Type B pancreatic cell (in vitro differentiated cells): ENCODE results near the gene KCNB1. TPM values are rescaled to one million over a fixed set of nuclear protein-coding genes. Genes with fewer than 3 reads are reported as not detected.

Experiments used
- DNase-seq: peaks from one replicate; pipeline ENCODE4 v3.0.0; 2021; ENCODE audit warnings: mixed read lengths; ENCODE audit not compliant: unreplicated experiment; ENCODE audit errors: extremely low spot score
- H3K27ac Mint-ChIP-seq: 2 replicates; pipeline ENCODE4 v1.8.0; 2021; ENCODE audit warnings: mild to moderate bottlenecking, mixed read lengths
- H3K27me3 Mint-ChIP-seq: 2 replicates; pipeline ENCODE4 v1.8.0; 2021; ENCODE audit warnings: mixed read lengths
- H3K36me3 Mint-ChIP-seq: 2 replicates; pipeline ENCODE4 v1.8.0; 2021; ENCODE audit warnings: mixed read lengths
- H3K4me1 Mint-ChIP-seq: one replicate; pipeline ENCODE4 v1.8.0; 2021; ENCODE audit warnings: mixed read lengths; ENCODE audit not compliant: unreplicated experiment
- H3K4me3 Mint-ChIP-seq: 2 replicates; pipeline ENCODE4 v1.8.0; 2021; ENCODE audit warnings: mild to moderate bottlenecking, mixed read lengths
- H3K9me3 Mint-ChIP-seq: 2 replicates; pipeline ENCODE4 v1.8.0; 2021; ENCODE audit warnings: mixed read lengths
- total RNA-seq: library from RNA; stranded (reverse); gene quantifications from 2 replicates; pipeline ENCODE4 v1.2.1, GENCODE V29; 2021; ENCODE audit warnings: low replicate concordance
- TF ChIP-seq, protein P1 (sequence below): fragments of 200-600 bp; sonication (generic); conservative IDR thresholded peaks from 2 replicates; pipeline ENCODE4 v1.5.0; 2021; ENCODE audit warnings: antibody characterized with exemption, mild to moderate bottlenecking

Gene KCNB1
- total RNA-seq, 1 donor from 2014 or later, result 1.2 TPM

GRCh38 chr20:49395659-49396058 is 86.8 kb downstream of the KCNB1 start:
- no peaks in the 10 kb centered on the region for H3K4me1 Mint-ChIP-seq
- H3K27ac Mint-ChIP-seq, result no peak overlapping the region
- no peak for DNase-seq
- H3K27me3 Mint-ChIP-seq, result peaks cover 10% of the 10 kb centered on the region
- no peak overlapping the region for H3K4me3 Mint-ChIP-seq
- TF ChIP-seq, protein P1, sequence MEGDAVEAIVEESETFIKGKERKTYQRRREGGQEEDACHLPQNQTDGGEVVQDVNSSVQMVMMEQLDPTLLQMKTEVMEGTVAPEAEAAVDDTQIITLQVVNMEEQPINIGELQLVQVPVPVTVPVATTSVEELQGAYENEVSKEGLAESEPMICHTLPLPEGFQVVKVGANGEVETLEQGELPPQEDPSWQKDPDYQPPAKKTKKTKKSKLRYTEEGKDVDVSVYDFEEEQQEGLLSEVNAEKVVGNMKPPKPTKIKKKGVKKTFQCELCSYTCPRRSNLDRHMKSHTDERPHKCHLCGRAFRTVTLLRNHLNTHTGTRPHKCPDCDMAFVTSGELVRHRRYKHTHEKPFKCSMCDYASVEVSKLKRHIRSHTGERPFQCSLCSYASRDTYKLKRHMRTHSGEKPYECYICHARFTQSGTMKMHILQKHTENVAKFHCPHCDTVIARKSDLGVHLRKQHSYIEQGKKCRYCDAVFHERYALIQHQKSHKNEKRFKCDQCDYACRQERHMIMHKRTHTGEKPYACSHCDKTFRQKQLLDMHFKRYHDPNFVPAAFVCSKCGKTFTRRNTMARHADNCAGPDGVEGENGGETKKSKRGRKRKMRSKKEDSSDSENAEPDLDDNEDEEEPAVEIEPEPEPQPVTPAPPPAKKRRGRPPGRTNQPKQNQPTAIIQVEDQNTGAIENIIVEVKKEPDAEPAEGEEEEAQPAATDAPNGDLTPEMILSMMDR, result no peak
- no peaks in the 10 kb centered on the region for H3K9me3 Mint-ChIP-seq
- no peaks in the 10 kb centered on the region for H3K36me3 Mint-ChIP-seq

DNA sequence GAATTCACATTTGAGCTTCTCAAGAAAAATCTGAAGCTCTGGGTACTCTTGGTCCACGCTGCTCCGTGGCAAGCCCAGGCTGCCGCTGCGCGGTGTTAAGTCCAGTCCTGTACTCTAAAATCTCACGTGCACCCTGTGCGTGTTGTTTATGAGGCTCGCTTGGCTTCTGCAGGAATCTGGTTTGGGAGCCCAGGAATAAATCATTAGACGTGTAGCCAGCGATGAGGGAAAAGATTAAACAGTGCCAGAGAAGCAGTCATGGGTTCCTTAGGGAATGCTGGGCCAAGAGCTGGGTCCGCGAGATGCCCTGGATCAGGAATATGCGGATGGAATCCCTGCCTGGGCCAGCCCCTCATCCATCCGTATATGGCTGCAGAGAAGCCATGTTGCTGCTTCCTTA is 87.3 kb downstream of the KCNB1 start:
- TF ChIP-seq, protein P1, result no peak
- Mint-ChIP-seq H3K4me1 (no peaks in the 10 kb centered on the region), H3K27me3 (peaks cover 10% of the 10 kb centered on the region), H3K9me3 (no peaks in the 10 kb centered on the region), H3K4me3 (no peak overlapping the region), H3K36me3 (no peaks in the 10 kb centered on the region), H3K27ac (no peak overlapping the region)
- DNase-seq, result no peak

DNA sequence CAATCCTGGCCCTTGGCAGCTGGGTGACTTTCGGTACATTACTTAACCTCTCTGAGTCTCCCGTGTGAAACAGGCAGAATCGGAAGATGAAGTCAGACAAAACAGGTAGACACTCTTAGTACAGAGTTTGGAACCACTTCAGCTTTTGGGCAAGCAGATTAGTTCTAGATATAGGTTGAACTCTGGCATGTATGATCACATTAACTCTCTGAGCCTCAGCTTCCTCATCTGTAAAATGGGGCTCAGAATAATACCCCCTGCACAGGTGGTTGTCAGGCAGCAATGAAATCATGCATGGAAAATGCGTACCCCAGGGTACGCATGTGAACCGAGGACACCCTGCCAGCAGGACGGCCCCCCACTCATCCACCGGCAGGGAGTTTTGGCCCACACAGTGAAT is 87.7 kb downstream of the KCNB1 start:
- no peaks in the 10 kb centered on the region for H3K4me1 Mint-ChIP-seq
- no peak overlapping the region for H3K4me3 Mint-ChIP-seq
- TF ChIP-seq, protein P1, result no peak
- no peaks in the 10 kb centered on the region for H3K9me3 Mint-ChIP-seq
- no peak for DNase-seq
- H3K27ac Mint-ChIP-seq, result no peak overlapping the region
- peaks cover 11% of the 10 kb centered on the region for H3K27me3 Mint-ChIP-seq
- H3K36me3 Mint-ChIP-seq, result no peaks in the 10 kb centered on the region

DNA sequence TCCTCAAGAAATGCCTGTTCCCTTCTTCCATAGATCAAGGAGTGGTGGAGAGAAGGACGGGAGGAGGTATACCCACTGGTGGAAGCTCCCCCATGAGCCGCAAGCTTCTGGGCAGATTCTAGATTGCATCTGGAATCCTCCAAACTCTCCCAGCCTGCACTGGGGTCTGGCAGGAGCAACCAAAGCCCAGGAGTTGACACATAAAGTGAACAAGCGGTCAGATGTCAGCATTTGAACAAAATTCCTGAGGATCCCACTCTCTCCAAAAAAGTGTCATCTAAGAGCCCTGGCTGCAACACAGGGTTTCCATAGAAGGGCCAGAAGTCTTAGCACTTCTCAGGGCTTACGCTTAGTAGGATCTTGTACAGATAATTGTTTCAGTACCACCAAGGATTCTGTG is 88.2 kb downstream of the KCNB1 start:
- Mint-ChIP-seq H3K36me3 (no peaks in the 10 kb centered on the region), H3K27me3 (peaks cover 14% of the 10 kb centered on the region), H3K27ac (no peak overlapping the region), H3K4me3 (no peak overlapping the region), H3K4me1 (no peaks in the 10 kb centered on the region), H3K9me3 (no peaks in the 10 kb centered on the region)
- TF ChIP-seq, protein P1, result no peak
- no peak for DNase-seq

DNA sequence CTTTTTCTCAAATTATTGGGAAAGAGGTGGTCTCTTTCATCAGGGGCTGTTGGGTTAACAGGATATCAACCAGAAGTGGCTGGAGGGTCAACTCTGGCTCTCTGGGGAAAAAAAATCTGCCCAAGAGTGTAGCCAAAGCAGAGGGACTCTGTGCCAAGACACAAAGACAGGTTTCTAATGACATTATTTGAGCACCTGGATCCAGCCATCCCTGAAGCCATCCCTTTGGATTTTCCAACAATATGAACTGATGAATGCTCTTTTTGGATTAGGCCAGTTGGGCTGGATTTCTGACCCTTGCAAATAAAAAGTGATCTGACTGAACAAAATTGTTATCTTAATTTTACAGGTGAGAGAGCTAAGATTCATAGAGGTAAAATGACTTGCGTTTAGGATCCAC is 88.7 kb downstream of the KCNB1 start:
- peaks cover 3% of the 10 kb centered on the region for H3K4me1 Mint-ChIP-seq
- H3K36me3 Mint-ChIP-seq, result no peaks in the 10 kb centered on the region
- H3K27me3 Mint-ChIP-seq, result peaks cover 14% of the 10 kb centered on the region
- no peak overlapping the region for H3K27ac Mint-ChIP-seq
- TF ChIP-seq, protein P1, result no peak
- H3K9me3 Mint-ChIP-seq, result no peaks in the 10 kb centered on the region
- H3K4me3 Mint-ChIP-seq, result no peak overlapping the region
- no peak for DNase-seq

DNA sequence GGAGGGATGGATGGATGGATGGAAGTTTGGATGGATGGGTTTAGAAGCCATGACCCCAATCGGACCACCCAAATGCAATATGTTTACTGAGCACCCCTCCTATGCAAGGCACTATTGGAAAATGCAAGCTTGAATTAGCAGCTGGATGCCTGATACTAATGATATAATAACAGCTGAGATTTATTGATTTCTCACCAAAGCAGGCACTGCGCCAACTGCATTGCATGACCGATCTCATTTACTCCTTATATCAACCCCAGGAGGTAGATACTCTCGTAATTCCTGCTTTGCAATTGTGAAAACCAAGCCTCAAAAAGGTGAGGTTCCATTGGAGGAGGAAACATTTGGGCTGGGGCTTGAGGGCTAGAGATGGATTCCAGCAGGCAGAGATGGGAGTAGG is 89.7 kb downstream of the KCNB1 start:
- Mint-ChIP-seq H3K4me1 (peaks cover 4% of the 10 kb centered on the region), H3K27ac (no peak overlapping the region), H3K27me3 (peaks cover 14% of the 10 kb centered on the region), H3K4me3 (no peak overlapping the region), H3K9me3 (no peaks in the 10 kb centered on the region), H3K36me3 (no peaks in the 10 kb centered on the region)
- DNase-seq, result no peak
- TF ChIP-seq, protein P1, result no peak
